HCT116 (cell line): Measurements from ENCODE around the gene CGNL1.
A peak's percentile ranks its signal among the peaks of the same experiment; 100 is the strongest.

Source experiments
- CBX3 ChIP-seq: IDR thresholded peaks from 2 replicates; pipeline ENCODE4 v1.6.1; 2012; ENCODE audit warnings: low read depth
- CEBPB ChIP-seq: IDR thresholded peaks from 2 replicates; pipeline ENCODE4 v1.6.1; 2012; ENCODE audit warnings: low read depth
- ELF1 ChIP-seq: IDR thresholded peaks from 2 replicates; pipeline ENCODE4 v1.6.1; 2012; ENCODE audit warnings: low read depth, borderline replicate concordance
- EZH2 ChIP-seq: fragments of 200-600 bp; sonication (generic); IDR thresholded peaks from 2 replicates; pipeline ENCODE4 v1.6.1; 2017; ENCODE audit warnings: antibody characterized with exemption, mixed run types
- POLR2A ChIP-seq: IDR thresholded peaks from 2 replicates; pipeline ENCODE4 v1.7.0; 2011; ENCODE audit warnings: borderline replicate concordance; ENCODE audit not compliant: insufficient read depth, insufficient read length; ENCODE audit errors: extremely low read depth
- POLR2AphosphoS5 ChIP-seq: IDR thresholded peaks from 2 replicates; pipeline ENCODE4 v1.6.1; 2011; ENCODE audit warnings: mild to moderate bottlenecking, low read depth, low read length, moderate library complexity
- RAD21 ChIP-seq: IDR thresholded peaks from 2 replicates; pipeline ENCODE4 v1.6.1; 2012; ENCODE audit warnings: low read depth, mild to moderate bottlenecking
- SIN3A ChIP-seq: IDR thresholded peaks from 2 replicates; pipeline ENCODE4 v1.6.1; 2012; ENCODE audit warnings: low read depth
- SP1 ChIP-seq: IDR thresholded peaks from 2 replicates; pipeline ENCODE4 v1.6.1; 2012; ENCODE audit warnings: low read depth
- TF ChIP-seq, protein P1 (sequence below), 3 experiments: fragments of 200-600 bp in 1 of 3; sonication (generic) in 1 of 3; IDR thresholded peaks in 2 of 3; conservative IDR thresholded peaks in 1 of 3; 2 replicates each; pipeline ENCODE4 v1.5.1; 2012 to 2017; ENCODE audit warnings: low read depth in 2 of 3, low read length in 2 of 3, antibody characterized with exemption in 1 of 3, borderline replicate concordance in 1 of 3, control low read depth in 1 of 3, mild to moderate bottlenecking in 1 of 3, mixed read lengths in 1 of 3, mixed run types in 1 of 3, moderate library complexity in 1 of 3; ENCODE audit not compliant: insufficient read depth in 1 of 3
- TF ChIP-seq, protein P2 (sequence below): IDR thresholded peaks from 2 replicates; pipeline ENCODE4 v1.6.1; 2012; ENCODE audit warnings: low read depth
- TF ChIP-seq, protein P3 (sequence below): IDR thresholded peaks from 2 replicates; pipeline ENCODE4 v1.6.1; 2012

DNA sequence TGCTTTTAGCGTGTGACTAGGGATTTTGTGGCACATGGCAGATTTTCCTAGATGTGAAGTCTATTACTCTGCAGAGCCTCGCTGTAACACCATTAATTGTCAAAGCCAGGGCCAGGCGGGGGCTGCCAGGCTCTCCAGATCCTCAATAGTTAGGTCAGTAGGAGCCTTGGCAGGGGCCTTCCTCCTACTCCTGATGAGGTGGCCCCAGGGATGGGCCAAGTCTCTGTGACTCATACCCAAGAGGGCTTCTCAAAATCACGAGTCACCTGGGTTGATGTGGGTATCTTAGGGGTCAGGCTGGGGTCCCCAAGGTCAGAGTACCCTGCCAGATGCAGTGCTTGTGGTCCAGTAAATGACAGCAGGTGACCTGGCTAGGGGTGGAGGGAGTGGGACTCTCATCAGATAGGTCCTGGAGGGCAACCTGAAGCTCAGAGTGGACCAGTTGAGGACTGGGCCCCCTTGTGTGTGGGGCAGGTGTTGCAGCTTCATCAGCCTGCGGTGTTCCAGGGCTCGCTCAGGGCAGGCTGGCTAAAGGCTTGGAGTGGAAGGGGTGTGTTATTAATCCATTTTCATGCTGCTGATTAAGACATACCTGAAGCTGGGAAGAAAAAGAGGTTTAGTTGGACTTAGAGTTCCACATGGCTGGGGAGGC is 126.9 kb downstream of the CGNL1 start:
- TF ChIP-seq, protein P1, sequence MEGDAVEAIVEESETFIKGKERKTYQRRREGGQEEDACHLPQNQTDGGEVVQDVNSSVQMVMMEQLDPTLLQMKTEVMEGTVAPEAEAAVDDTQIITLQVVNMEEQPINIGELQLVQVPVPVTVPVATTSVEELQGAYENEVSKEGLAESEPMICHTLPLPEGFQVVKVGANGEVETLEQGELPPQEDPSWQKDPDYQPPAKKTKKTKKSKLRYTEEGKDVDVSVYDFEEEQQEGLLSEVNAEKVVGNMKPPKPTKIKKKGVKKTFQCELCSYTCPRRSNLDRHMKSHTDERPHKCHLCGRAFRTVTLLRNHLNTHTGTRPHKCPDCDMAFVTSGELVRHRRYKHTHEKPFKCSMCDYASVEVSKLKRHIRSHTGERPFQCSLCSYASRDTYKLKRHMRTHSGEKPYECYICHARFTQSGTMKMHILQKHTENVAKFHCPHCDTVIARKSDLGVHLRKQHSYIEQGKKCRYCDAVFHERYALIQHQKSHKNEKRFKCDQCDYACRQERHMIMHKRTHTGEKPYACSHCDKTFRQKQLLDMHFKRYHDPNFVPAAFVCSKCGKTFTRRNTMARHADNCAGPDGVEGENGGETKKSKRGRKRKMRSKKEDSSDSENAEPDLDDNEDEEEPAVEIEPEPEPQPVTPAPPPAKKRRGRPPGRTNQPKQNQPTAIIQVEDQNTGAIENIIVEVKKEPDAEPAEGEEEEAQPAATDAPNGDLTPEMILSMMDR (IDR thresholded peaks at IDR 0.05 in 2 of 3, conservative IDR thresholded peaks at IDR 0.05 in 1 of 3; ENCODE audit: borderline replicate concordance in 1 of 3, insufficient read depth in 1 of 3, low read depth in 2 of 3, low read length in 2 of 3), result peak; percentile 10 to 57 (median 53); a peak in 4 of 6 replicates
- TF ChIP-seq RAD21 (peak; percentile 32; the same call in 1 of the 2 replicates), EZH2 (no peak), CBX3 (no peak), SP1 (no peak), SIN3A (no peak), POLR2AphosphoS5 (no peak), POLR2A (no peak), ELF1 (no peak), CEBPB (no peak)
- TF ChIP-seq, protein P2, sequence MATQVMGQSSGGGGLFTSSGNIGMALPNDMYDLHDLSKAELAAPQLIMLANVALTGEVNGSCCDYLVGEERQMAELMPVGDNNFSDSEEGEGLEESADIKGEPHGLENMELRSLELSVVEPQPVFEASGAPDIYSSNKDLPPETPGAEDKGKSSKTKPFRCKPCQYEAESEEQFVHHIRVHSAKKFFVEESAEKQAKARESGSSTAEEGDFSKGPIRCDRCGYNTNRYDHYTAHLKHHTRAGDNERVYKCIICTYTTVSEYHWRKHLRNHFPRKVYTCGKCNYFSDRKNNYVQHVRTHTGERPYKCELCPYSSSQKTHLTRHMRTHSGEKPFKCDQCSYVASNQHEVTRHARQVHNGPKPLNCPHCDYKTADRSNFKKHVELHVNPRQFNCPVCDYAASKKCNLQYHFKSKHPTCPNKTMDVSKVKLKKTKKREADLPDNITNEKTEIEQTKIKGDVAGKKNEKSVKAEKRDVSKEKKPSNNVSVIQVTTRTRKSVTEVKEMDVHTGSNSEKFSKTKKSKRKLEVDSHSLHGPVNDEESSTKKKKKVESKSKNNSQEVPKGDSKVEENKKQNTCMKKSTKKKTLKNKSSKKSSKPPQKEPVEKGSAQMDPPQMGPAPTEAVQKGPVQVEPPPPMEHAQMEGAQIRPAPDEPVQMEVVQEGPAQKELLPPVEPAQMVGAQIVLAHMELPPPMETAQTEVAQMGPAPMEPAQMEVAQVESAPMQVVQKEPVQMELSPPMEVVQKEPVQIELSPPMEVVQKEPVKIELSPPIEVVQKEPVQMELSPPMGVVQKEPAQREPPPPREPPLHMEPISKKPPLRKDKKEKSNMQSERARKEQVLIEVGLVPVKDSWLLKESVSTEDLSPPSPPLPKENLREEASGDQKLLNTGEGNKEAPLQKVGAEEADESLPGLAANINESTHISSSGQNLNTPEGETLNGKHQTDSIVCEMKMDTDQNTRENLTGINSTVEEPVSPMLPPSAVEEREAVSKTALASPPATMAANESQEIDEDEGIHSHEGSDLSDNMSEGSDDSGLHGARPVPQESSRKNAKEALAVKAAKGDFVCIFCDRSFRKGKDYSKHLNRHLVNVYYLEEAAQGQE, result no peak
- TF ChIP-seq, protein P3, sequence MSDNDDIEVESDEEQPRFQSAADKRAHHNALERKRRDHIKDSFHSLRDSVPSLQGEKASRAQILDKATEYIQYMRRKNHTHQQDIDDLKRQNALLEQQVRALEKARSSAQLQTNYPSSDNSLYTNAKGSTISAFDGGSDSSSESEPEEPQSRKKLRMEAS, result no peak
